Fibroblast of skin of left biceps (primary cell): ENCODE measurements around the gene TSPAN31.

Source experiments
- DNase-seq, 2 experiments: peaks; one replicate each; pipeline ENCODE4 v3.0.0-alpha.2; 2013; ENCODE audit warnings: low read depth in 2 of 2

The TSPAN31 gene

DNA sequence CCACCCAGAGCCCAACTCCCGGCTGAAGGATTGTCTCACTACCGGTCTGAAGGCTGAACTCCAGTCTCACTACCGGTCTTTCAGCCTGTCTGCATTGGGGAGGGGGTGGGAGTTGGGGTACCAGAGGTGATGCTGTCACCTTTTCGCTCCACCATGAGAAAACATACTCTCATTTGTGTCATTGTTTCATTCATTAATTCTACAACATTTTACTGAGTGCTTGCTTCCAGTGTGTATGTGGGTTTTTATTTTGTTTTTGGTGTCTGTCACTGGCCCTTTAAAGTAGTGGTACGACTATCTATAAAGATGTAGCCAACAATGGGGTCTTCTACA, 7.8 kb downstream of the TSPAN31 start:
- no peak for DNase-seq

- DNase-seq = no peak
Observed at GRCh38 chr12:57753756-57754337, 9.0 kb downstream of the TSPAN31 start.

DNA sequence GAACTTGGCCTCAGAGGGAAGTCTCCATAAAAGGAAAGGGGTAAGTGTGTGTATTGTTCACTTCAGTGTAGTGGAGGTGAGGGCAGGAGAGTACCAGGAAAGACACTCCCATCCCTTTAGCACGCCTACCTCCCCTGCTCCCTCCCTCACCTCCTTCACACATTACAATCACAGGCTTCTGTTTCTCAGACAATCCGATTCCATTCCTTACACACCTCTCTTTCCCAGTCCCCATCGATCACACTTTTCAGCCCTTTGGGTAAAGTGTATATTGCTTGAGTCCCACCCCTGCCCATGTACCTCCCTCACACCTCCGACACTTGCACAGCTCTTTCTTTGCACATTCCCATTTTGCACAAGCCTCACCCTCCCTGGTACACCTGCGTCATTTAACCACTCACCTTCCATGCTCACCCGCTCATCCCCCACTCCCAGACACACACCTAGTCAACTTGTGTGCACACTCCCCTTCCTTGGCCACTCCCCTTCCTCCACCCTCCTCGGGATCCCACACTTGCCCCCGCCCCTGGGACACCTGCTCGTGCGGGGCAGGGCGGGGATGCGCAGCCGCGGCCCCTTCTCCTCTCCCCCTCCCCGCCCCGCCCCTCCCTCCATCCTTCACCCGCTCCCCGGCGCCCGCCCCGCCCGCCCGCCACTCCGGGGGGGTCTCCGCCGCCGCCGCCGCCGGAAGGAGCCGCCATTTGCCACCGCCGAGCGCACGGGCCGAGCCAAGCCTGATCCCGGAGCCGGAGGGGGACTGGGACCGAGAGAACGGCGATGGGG, 9.8 kb downstream of the TSPAN31 start, which contains the start of gene MARCHF9:
Gene MARCHF9, plus strand, starts transcription at position 693 of the 783 bp plus-strand sequence. CDS start 426 bp downstream, outside the sequence.
- DNase-seq = no peak

GRCh38 chr12:57755194-57755453, 10.3 kb downstream of the TSPAN31 start:
- no peak for DNase-seq

DNA sequence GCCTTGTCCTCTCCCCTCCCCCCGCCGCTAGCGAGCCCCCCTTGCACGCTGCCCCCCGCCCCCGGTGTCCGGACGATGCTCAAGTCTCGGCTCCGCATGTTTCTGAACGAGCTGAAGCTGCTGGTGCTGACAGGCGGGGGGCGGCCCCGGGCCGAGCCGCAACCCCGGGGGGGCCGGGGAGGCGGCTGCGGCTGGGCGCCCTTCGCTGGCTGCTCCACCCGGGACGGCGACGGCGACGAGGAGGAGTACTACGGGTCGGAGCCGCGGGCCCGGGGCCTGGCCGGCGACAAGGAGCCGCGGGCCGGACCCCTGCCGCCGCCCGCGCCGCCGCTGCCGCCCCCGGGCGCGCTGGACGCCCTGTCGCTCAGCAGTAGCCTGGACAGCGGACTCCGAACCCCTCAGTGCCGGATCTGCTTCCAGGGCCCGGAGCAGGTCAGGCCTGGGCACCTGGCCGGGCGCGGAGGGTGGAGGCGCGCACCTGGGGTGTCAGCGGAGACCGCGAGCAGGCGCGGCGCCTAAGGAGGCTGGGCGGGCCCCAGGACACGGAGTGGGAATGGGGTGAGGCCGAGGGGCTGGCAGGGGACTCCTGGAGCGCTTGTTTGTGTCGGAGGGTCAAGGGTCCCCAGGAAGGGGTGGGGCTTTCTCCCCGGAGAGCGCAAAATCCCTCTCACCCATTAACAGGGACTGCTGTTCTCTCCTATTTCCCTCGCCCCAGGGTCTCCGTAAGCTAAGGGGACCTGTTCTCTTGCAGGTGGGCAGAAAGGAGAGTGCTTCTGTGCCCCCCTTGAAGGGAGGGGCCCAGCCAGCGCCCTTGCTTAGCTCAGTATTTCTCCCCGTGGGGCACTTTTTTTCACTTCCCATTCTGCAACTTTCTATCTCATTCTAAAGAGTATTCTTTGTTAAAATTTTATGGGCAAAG, 10.9 kb downstream of the TSPAN31 start:
- no peak for DNase-seq

- DNase-seq = no peak
Observed at GRCh38 chr12:57756406-57757341, 11.8 kb downstream of the TSPAN31 start.

- DNase-seq = no peak
Observed at GRCh38 chr12:57757771-57758170, 12.9 kb downstream of the TSPAN31 start.

GRCh38 chr12:57758552-57759359, 13.9 kb downstream of the TSPAN31 start:
- DNase-seq = no peak

GRCh38 chr12:57759360-57759980, 14.6 kb downstream of the TSPAN31 start:
- DNase-seq = no peak

DNA sequence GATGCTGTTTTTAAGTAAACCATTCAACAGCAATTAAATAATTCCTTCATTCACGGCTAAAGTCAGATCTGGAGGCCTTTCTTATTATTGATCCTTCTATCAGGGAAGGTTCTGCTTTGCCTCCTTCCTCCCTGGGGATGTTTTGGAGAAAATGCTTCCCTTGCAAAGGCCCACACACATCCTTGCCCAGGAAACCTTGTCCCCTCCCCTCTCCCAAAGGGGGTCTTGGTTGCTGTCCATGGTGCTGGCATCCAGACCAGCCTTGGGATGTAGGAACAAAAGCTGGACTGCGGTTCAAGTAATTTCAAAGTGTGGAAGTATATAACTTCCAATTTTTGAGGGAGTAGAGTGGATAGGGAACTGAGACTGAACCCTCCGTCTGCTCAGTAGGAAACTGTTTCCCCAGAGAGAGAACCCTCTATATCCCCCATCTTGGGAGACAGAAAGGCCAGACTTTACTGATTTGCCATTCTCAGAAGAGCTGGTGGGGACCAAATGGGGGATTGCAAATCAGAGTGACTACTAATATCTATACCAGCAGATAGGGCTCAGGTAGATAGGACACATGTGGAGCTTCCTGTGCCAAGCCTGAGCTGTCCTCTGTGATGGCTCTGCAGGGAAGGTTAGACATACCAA, 15.6 kb downstream of the TSPAN31 start:
- no peak for DNase-seq

GRCh38 chr12:57761391-57761998, 16.7 kb downstream of the TSPAN31 start:
- DNase-seq = no peak

- DNase-seq = no peak
Observed at GRCh38 chr12:57762463-57762862, 17.6 kb downstream of the TSPAN31 start.

- no peak for DNase-seq
Observed at GRCh38 chr12:57763881-57764661, 19.2 kb downstream of the TSPAN31 start.

DNA sequence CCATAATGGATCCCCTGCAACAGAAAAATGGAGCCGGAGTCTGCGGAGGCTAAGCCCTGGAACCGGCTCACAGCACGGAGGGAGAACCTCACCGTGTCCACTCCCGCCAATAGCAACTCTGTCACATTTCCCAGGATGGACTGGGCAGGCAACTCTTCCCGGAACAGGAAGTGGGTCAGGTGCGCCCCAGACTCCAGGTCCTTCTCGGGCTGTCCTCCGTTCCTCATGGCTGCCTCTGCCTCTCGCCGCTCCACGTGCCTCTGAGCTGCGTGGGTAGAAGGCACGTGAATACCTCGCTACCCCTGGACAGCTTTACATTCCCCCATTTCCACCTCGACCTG, 19.8 kb downstream of the TSPAN31 start:
- DNase-seq = no peak

DNA sequence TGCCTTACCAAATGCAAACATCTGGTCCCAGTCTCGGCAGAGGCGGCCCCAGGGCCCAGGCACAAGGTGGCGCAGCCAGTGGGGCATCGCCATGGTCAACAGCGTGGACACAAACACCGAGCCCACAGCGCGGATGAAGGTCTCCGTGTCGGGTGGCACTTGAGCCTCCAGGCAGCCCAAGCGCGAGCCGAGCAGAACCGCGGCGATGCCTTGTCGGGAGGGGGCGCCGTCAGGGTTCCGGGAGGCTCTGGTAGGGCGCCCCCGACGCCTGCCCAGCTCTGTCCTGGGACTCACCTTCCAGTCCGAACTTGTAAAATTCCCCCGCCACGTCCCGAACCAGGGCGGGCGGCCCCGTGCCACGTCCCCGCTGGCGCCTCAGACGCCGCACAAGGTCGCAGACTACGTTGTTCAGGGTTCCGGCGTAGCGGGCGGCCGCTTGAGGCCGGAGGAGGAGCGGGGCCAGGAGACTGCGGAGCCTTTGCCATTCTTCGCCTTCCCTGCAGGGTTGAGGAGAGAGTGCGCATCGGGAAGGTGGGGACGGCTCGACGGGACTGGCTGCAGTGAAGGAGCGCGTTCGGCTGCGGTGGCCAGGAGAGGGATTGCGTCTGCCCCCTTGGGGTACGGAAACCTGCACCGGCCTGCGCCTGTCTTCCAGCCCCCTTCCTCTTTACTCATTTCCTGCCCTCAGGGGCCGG, 20.3 kb downstream of the TSPAN31 start:
- DNase-seq = no peak

- DNase-seq = no peak
Observed at GRCh38 chr12:57765698-57766463, 21.0 kb downstream of the TSPAN31 start.
